Psoas muscle (tissue), 8 donors: ENCODE data around the gene ZPBP2. TPM values are rescaled to one million over a fixed set of nuclear protein-coding genes. Genes with fewer than 3 reads are reported as not detected.

Source experiments
- ATAC-seq, 4 donors: fragments of 200-7000 bp; cut with Tn5 transposase; one replicate each; pipeline ENCODE4 v1.9.1; 2020; ENCODE audit warnings: moderate library complexity in 3 of 4, mild to moderate bottlenecking in 2 of 4
- DNase-seq, 2 donors: peaks; one replicate each; pipeline ENCODE4 v3.0.0-alpha.2; 2020
- H3K27ac ChIP-seq: fragments of 200-600 bp; one replicate; pipeline ENCODE4 v1.8.0; 2022
- H3K27me3 ChIP-seq, 3 donors: fragments of 200-600 bp in 1 of 3; one replicate each; pipeline versions ENCODE4 v1.6.1 to v1.8.0; 2013 to 2022; ENCODE audit warnings: low read length in 2 of 3, mild to moderate bottlenecking in 2 of 3, moderate library complexity in 1 of 3; ENCODE audit not compliant: insufficient read depth in 3 of 3
- H3K36me3 ChIP-seq, 2 donors: fragments of 200-600 bp in 1 of 2; one replicate each; pipeline versions ENCODE4 v1.6.1 to v1.8.0; 2013 to 2022; ENCODE audit warnings: low read depth in 1 of 2, mild to moderate bottlenecking in 1 of 2, moderate library complexity in 1 of 2; ENCODE audit not compliant: insufficient read depth in 1 of 2
- H3K4me1 ChIP-seq: fragments of 200-600 bp; one replicate; pipeline ENCODE4 v1.8.0; 2022
- H3K4me3 ChIP-seq: fragments of 200-600 bp; one replicate; pipeline ENCODE4 v1.8.0; 2022; ENCODE audit warnings: mild to moderate bottlenecking
- H3K9me3 ChIP-seq: fragments of 200-600 bp; one replicate; pipeline ENCODE4 v1.8.0; 2022
- WGBS, 3 donors: extraction: QIAGEN DNeasy Blood & Tissue Kit; methylation state at CpG; one replicate each; pipeline versions ENCODE4 v1.1.6 to v1.1.7; 2013; 5-methylcytosine and 5-hydroxymethylcytosine counted together
- intact Hi-C, 2 donors: fragments of 100-400 bp; cut with DNase I; formaldehyde crosslinking; loops; one replicate each; pipeline versions ENCODE4 v1.11.0 to v1.14.2; 2022
- long read RNA-seq, 2 donors: library from polyadenylated mRNA; unstranded; transcript quantifications; one replicate each; pipeline ENCODE4 v2.0.0, GENCODE V29; 2021
- polyA plus RNA-seq, 3 donors: library from polyadenylated mRNA; stranded (reverse); fragments of 200-250 nt; gene quantifications; one replicate each; pipeline ENCODE4 v1.2.3, GENCODE V29; 2013
- total RNA-seq, 4 donors: library from RNA; stranded (reverse); fragmentation: NEBNext Ultra II Directional in 2 of 4; extraction: Animal tissue kit (Norgen Biotek cat#: 25700) in 2 of 4; gene quantifications; one replicate each; pipeline versions ENCODE4 v1.2.1 to v1.2.4, GENCODE V29; 2021 to 2023
- TF ChIP-seq, protein P1 (sequence below): fragments of 200-600 bp; IDR thresholded peaks from one replicate; pipeline ENCODE4 v1.8.0; 2022; ENCODE audit warnings: antibody characterized with exemption
- donor health status: healthy with polysubstance abuse.
- donor health status: DM: no; HTN: no; CAD: no; lungs with moderate emphysema.
- donor health status: Bipolar disorder and iron deficiency.
- donor health status: healthy.
- donor health status: DM: yes; HTN: yes; CAD: no.
- donor health status: DM: no; HTN: no; CAD: no.
- donor health status: DM: no; HTN: no; CAD: no.
- donor health status: DM: yes; HTN: yes; CAD: no.

The ZPBP2 gene
- not detected for total RNA-seq
- not detected for polyA plus RNA-seq
- long read RNA-seq, donor 1, result 0 reads
- long read RNA-seq, donor 2, result 0 reads

- H3K4me3 ChIP-seq, result no peak within 1 kb of the TSS
Observed at GRCh38 chr17:39867880-39868553, at the start of gene ZPBP2. ZPBP2 (plus strand) TSS chr17:39868202; CDS start chr17:39868355, 153 bp downstream.

GRCh38 chr17:39818358-39819000 is 49.5 kb upstream of the ZPBP2 start:
- WGBS, 3 donors, result 69 to 74% (median 74%) methylated on average over 9 of the region's 9 CpGs

More at GRCh38 chr17:39867880-39868553, at the start of gene ZPBP2:
- 19 to 27% (median 26%) methylated on average over 45 to 67 of the region's 67 CpGs for WGBS, 3 donors
- intact Hi-C loops, result loop anchor here in 1 of 2 donors (10.0 kb wide), 1 partner anchor 243 kb away; the partner anchor contains the start of gene PPP1R1B
- Histone ChIP-seq H3K27ac (no peak within 1 kb of the TSS), H3K4me1 (peaks cover 8% of the 10 kb centered on the region), H3K9me3 (no peaks in the 10 kb centered on the region), H3K36me3 (no peaks in the 10 kb centered on the region), H3K27me3 (peaks cover 3 to 56% (median 22%) of the 10 kb centered on the region in 3 donors)
- DNase-seq (no peak), ATAC-seq (no peak)
- TF ChIP-seq, protein P1, sequence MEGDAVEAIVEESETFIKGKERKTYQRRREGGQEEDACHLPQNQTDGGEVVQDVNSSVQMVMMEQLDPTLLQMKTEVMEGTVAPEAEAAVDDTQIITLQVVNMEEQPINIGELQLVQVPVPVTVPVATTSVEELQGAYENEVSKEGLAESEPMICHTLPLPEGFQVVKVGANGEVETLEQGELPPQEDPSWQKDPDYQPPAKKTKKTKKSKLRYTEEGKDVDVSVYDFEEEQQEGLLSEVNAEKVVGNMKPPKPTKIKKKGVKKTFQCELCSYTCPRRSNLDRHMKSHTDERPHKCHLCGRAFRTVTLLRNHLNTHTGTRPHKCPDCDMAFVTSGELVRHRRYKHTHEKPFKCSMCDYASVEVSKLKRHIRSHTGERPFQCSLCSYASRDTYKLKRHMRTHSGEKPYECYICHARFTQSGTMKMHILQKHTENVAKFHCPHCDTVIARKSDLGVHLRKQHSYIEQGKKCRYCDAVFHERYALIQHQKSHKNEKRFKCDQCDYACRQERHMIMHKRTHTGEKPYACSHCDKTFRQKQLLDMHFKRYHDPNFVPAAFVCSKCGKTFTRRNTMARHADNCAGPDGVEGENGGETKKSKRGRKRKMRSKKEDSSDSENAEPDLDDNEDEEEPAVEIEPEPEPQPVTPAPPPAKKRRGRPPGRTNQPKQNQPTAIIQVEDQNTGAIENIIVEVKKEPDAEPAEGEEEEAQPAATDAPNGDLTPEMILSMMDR, result no peak

GRCh38 chr17:39820541-39820940 is 47.5 kb upstream of the ZPBP2 start:
- TF ChIP-seq, protein P1, result no peak
- intact Hi-C loops, result no loop called here
- Histone ChIP-seq H3K4me1 (no peaks in the 10 kb centered on the region), H3K27ac (no peak overlapping the region), H3K36me3 (no peaks in the 10 kb centered on the region), H3K27me3 (peaks cover 0 to 5% (median 3%) of the 10 kb centered on the region in 3 donors), H3K4me3 (no peak overlapping the region), H3K9me3 (peaks cover 7% of the 10 kb centered on the region)
- DNase-seq (no peak), ATAC-seq (no peak)
- WGBS, 3 donors, result 28 to 33% (median 29%) methylated on average over 4 of the region's 4 CpGs

More at GRCh38 chr17:39818358-39819000, 49.5 kb upstream of the ZPBP2 start:
- Histone ChIP-seq H3K36me3 (no peaks in the 10 kb centered on the region), H3K9me3 (peaks cover 2% of the 10 kb centered on the region), H3K4me1 (no peaks in the 10 kb centered on the region), H3K27ac (no peak overlapping the region), H3K4me3 (no peak overlapping the region), H3K27me3 (peaks cover 0 to 3% (median 0%) of the 10 kb centered on the region in 3 donors)
- intact Hi-C loops, result no loop called here
- TF ChIP-seq, protein P1, result no peak
- no peak for ATAC-seq
- DNase-seq, result no peak

GRCh38 chr17:39820987-39821386 is 47.0 kb upstream of the ZPBP2 start:
- Histone ChIP-seq H3K27me3 (peaks cover 0 to 6% (median 3%) of the 10 kb centered on the region in 3 donors), H3K36me3 (no peaks in the 10 kb centered on the region), H3K27ac (no peak overlapping the region), H3K9me3 (peaks cover 7% of the 10 kb centered on the region), H3K4me1 (no peaks in the 10 kb centered on the region), H3K4me3 (no peak overlapping the region)
- no peak for DNase-seq
- intact Hi-C loops, result no loop called here
- ATAC-seq, result no peak
- TF ChIP-seq, protein P1, result no peak
- 90 to 96% (median 93%) methylated on average over 2 of the region's 2 CpGs for WGBS, 3 donors
